ENCODE results near the gene IFITM10.
"Not testable (repeated sequence)": the region's sequence is repeated elsewhere in the genome, so short reads cannot be mapped to it uniquely, and the experiment has no call there.

Gene IFITM10

DNA sequence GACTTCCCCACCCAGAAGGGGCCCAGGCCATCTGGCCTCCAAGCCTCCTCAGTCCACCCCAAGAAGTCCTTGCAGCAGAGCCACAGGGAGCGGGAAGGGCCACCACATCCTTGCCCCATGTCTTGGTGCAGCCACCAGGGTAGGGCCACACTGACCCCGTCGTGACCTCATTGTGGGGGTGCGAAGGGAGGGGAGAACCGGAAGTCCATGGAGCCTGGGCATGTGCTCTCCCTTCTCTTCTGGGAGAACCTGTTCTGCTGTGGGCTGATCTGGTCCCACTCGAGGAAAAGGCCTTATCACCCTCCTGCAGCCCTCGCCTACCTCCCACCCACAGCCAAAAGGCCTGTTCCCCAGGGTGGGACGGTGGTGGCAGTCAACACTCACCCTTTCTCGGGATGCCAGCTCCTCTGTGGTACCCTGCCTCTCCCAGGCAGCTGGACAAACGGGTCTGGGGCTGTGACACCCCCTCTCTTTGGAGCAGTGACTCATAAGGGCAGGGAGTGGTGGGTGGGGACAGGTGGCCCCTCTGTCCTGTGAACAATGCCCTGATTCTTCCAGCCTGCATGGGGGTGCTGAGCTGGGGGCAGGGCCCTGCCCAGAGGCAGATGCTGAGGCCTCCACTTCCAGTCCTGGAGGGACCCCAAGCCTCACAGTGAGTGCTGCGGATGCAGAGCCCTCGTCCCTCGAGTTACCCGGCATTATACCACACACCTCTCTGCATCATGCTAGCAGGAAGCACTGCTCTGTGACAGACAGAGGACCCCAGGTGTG is 27.9 kb upstream of the IFITM10 start:
- no peak for DNase-seq (ENCODE audit: low read depth in 2 of 2)

DNA sequence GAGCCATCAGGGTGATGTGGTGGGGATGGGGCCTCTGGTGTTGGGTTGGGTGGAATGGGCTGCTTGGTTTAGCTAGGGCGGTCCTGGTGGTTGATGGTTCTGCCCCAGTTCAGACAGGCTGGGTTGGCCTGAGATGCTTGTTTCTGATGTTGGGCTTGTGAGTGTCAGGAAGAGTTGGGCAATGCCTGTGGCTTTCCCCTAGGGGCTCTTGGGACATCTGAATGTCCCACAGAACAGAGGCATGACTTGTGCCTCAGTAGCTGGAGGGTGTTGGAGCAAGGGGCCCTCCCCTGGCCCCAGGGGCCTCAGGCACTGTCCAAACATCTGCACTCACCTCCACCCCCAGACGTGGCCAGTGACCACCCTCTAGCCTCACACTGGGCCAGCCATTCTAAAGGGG is 27.3 kb upstream of the IFITM10 start:
- DNase-seq (ENCODE audit: low read depth in 2 of 2): no peak

DNA sequence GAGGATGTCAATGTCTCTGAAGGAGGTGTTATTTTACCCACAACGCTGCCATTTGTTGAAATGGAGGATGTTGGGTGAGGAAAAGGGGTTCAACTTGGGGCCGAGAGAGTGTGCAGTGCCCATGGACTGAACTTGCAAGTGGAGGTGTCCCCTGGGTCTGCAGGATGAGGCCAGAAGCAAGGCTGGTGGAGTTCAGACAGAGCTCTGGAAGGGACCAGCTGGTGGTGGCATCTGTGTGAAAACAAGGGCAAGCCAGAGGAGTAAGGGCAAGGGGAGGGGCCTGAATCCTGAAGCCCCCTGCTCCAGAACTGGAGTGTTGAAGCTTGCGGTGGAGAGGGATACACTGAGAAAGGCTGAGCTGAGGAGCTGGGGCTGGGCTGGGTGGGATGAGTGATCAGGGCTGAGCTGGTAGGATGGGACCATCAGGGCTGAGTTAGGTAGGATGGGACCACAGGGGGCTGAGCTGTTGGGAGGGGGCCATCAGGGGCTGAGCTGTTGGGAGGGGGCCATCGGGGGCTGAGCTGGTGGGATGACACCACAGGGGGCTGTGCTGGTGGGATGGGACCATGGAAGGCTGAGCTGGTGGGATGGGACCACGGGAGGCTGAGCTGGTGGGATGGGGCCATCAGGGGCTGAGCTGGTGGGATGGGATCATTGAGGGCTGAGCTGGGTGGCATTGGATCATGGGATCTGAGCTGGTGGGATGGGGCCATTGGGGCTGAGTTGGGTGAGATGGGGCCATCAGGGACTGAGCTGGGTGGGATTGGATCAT is 26.7 kb upstream of the IFITM10 start:
- no peak for DNase-seq (ENCODE audit: low read depth in 2 of 2)

DNA sequence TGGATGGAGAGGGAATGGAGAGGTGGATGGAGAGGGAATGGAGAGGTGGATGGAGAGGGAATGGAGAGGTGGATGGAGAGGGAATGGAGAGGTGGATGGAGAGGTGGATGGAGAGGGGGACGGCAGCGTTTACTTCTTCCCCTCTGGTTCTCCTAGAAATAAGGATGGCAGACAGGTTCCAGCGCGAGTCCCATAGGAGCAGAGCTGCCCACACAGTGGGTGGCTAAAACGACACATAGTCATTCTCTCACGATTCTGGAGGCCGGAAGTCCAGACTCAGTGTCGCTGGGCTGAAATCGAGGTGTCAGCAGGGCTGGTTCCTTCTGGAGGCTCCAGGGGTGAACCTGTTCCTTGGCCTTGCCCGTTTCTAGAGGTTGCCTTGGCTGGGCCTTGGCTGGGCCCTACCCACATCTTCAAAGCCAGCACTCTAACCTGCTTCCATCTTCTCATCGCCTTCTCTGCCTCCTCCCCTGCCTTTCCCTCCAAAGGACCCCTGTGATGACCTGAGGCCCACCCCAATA is 26.0 kb upstream of the IFITM10 start:
- DNase-seq (ENCODE audit: low read depth in 2 of 2): no peak

DNA sequence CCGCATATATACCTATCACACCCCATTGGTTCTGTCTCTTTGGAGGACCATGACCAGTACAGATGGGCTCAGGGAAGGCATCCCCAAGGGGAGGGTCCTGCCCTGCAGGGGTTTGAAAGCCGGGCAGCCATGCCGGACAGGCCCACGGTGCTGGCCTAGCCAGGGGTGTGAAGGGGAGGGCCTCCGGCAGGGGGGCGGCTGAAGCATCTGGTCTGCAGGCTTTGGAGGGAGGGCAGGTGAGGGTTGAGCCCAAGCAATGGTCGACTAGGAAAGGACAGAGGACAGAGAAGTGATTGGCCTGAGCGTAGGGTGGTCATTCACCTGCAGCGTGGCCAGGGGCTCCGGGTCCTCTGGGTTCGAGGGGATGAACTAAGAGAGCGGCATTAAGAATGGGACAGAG is 24.5 kb upstream of the IFITM10 start:
- no peak for DNase-seq (ENCODE audit: low read depth in 2 of 2)

DNA sequence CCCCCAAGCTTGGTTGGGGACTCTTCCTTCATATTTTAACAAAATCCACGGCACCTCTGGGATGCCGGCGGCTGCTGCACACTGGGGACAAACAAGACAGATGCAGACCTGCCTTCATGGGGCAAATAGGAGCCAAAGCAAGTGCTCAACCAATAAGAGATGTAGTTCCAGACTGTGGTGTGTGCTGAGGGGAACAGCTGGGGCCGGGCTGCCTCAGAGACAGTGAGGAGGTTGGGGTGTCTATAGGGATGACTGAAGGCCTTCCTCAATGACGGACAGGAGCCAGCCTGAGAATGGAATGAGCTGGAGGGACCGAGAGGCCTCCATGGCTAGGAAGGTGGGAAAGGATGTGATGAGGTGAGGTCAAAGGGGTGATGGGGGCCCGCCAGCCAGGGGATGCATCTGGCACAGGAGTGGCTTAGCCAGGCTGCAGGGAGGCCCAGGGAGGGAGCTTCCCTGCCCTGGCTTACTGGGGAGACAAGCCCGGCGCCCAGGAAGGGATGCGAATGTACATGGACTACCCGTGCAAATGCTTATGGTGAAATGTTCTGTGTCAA is 23.7 kb upstream of the IFITM10 start:
- no peak for DNase-seq (ENCODE audit: low read depth in 2 of 2)

DNA sequence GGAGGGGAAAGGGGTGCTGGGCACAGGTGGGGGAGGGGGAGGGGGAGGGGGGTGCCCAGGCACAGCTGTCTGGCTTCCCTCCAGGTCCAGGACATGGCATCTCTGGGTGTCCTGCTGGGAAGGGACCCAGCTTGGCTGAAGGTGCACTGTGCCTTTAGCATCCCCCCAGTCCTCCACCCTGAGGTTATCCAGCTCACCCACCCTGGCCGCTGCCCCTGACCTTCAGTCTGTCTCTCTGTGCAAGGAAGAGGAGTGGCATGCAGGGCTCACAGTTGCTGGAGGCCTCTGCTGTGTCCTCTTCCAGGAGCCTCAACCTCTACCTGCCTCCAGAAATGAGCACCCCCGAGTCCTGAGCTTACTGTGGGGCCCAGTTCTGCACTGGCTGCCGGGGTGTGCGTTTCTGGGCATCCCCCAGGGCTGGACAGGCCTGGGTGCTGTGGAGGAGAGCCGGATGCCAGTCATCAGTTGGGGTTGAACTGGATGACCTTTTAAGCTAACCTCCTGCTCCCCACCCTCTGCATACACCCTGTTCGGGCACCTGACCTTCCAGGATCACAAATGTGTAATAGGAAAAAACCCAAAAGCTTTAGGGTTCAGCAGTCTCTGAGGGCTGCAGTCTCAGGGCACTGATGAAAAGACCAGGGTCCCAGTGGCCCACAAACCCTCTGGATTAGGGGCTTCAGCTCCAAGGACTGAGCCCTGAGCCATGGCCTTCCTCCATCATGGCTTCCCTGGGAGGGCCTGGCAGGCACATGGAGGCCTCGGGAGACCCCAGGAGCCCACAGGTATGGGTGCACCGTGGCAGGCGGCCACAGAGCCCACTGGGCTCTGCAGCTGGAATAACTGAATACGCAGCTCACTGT is 23.0 kb upstream of the IFITM10 start:
- DNase-seq (ENCODE audit: low read depth in 2 of 2): no peak

DNA sequence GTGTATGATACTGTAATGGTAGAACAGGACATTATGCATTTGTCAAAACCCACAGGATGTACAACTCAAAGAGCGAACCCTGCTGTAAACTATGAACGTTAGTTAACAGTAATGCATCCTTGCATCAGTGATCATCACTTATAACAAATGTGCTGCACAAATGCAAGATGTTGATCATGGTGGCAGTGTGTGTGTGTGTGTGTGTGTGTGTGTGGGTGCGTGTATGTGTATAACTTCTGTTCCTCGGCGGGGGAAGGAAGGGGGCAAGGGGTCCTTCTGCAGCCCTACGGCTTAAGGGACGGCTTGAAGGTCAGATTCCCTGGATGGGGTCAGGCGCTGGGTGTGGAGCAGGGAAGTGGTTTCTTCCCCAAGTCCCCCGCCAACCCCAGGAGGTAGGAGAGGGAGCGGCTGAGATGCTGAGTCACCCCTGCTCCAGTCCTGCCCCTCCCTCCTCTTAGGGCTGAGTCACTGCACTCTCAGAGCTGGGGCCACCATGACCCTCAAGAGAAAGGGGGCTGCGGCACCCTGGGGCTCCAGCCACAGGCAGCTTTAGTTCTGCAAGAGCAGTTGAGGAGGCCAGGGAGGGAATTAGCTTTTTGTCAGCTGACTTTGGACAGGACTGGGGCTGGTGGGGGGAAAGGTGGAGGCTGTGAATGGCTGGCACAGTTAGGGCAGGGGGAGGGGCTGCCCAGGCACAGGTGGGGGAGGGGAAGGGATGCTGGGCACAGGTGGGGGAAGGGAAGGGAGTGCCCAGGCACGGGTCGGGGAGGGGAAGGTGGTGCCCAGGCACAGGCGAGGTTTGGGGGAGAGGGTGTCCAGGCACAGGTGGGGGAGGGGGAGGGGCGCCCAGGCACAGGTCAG is 22.1 kb upstream of the IFITM10 start:
- DNase-seq (ENCODE audit: low read depth in 2 of 2): peak; percentile 84 to 87

DNA sequence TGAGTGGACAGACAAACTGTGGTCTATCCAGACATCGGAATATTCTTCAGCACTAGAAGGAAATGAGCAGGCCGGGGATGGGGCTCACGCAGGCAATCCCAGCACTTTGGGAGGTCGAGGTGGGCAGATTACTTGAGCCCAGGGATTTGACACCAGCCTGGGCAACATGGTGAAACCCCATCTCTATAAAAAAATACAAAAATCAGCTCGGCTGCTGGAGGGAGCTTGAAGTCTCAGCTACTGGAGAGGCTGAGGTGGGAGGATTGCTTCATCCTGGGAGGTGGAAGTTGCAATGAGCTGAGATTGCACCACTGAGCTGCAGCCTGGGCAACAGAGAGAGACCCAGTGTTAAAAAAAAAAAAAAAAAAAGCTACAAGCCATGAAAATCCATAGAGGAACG is 21.3 kb upstream of the IFITM10 start:
- peak; percentile 50 to 51 for DNase-seq (ENCODE audit: low read depth in 2 of 2)

DNA sequence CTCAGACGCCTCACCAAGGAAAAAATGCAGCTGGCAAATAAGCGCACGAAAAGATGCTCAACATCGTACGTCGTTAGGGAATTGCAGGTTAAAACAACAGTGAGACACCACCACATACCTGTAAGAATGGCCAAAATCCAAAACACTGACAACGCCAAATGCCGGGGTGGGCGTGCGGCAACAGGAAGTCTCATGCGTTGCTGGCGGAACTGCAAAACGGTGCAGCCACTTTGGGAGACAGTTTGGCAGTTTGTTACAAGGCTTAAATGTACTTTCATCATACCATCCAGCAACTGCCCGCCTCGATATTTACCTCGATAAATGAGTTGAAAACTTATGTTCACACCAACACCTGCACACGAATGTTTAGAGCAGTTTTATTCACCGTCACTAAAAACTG is 20.9 kb upstream of the IFITM10 start:
- DNase-seq (ENCODE audit: low read depth in 2 of 2): no peak

DNA sequence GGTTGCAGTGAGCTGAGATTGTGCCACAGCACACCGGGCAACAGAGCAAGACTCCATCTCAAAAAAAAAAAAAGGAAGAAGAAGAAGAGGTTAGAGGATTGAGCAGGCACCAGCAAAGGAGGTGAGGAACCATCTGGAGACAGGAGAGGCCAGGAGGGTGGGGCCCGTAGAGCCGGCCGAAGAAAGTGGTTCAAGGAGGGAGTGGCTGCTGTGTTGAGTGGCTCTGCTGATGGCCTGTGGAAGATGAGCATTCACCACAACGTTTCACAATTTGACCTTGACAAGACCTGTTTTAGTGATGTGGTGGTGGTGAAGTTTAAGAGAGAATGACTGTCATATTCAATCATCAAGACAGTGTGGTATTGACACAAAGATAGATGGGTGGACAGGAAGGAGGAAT is 20.1 kb upstream of the IFITM10 start:
- no peak for DNase-seq (ENCODE audit: low read depth in 2 of 2)

DNA sequence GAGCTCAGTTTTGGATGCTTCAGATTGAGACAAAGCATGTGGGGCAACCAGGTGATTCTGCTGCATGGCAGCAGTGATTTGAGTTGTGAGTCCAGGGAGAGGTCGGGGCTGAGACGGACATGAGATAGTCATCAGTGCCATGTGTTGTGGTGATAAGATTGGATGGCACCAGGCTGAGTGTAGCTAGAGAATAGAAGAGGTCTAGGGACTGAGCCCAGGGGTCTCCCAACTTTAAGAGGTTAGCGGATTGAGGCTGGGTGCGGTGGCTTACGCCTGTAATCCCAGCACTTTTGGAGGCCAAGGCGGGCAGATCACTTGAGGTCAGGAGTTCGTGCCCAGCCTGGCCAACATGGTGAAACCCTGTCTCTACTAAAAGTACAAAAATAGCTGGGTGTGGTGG is 19.7 kb upstream of the IFITM10 start:
- DNase-seq (ENCODE audit: low read depth in 2 of 2): no peak

DNA sequence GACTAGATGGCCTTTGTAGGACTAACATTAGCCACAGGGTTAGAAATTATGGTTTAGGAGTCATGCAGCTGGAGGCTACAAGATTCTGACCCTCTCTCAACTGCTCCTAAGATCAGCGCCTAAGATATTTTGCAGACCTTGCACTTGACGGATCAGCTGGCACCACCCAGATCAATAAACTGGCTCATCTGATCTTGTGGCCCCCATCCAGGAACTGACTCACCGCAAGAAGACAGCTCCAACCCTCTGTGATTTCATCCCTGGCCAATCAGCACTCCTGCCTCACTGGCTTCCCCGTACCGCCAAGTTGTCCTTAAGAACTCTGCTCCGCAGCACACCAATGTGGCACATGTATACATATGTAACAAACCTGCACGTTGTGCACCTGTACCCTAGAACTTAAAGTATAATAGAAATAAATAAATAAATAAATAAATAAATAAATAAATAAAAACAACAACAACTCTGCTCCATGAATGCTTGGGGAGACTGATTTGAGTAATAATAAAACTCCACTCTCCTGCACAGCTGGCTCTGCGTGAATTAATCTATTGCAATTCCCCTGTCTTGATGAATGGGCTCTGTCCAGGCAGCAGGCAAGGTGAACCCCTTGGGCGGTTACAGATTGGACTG is 19.0 kb upstream of the IFITM10 start:
- DNase-seq (ENCODE audit: low read depth in 2 of 2): not testable (repeated sequence)

DNA sequence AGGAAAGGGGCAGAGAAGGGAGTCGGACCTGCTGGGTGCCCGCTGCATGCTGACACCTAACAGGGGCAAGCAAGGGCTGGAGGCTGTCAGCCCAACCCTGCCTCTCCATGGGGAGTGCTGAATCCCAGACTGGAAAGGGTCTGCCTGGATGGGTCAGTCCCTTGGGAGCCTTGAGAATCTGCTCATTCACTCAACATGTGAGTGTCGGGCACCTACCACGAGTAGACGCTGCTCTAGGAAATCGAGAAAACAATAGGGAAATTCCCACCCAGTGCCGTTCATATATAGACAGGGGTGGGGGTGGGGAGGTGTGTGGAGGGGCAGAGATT is 17.7 kb upstream of the IFITM10 start:
- DNase-seq (ENCODE audit: low read depth in 2 of 2): no peak

DNA sequence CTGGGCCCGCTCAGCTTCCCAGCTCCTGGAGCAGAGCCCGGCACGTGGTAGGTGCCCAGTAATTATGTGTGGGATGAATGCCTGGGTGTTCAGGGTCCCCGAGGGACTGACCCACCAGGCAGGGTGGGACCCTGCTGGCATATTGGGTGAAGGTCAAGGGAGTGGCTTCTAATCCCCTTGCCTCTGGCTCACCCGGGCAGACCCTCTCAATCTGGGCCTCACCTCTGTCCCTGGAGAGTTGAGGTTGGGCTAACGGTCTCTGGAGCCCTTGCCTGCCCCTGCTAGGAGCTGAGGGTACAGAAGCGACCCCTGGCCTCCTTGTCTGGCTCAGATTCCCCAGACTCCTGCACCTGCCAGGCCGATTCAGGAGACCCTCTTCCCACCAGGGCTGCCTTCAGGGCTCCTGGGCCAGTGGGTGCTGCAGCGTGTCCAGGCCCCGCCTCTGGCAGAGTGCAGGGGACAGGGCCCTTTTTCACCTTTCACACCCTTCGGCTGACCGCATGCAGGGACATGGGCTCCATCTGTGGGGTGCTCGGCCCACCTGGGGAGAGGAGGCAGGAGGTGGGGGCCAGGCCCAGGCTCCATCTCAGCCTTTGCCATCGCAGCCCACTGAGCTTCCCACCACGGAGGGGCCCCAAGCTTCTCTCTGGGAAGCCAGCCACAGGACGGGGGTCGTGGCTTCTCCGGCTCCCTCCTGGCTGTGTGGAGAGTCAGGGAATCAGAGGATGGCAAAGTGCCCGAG is 17.2 kb upstream of the IFITM10 start:
- DNase-seq (ENCODE audit: low read depth in 2 of 2): no peak

DNA sequence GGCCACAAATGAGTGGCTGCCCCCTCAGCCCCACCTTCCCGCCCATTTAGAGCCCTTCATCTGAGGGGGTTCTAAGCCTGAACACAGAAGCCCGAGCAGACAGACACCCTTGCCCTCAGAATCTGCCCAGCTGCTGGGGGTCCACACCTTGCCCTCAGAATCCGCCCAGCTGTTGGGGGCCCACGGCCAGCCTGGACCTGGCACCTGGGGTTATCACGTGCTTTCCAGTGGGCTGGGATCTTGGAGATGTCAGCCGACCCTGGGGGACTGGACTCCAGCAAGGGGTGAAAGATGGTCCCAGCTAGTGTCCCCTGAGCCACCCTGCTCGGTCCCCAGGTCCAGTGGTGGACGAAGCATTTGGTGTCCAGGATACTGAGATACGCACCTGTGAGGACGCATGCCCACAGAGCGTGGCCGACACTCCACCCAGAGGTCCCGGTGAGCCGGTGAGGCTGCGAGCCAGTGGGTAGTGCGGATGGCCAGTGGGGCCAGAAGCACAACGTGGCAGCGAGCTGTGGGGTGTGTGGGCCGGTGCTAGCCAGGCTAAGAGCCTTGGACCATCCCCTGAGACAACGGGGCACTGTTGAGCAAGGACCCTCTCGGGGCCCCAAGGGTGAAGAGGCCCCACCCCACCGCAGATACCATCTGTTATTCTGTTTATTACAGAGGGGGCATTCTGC is 16.5 kb upstream of the IFITM10 start:
- DNase-seq (ENCODE audit: low read depth in 2 of 2): no peak

DNA sequence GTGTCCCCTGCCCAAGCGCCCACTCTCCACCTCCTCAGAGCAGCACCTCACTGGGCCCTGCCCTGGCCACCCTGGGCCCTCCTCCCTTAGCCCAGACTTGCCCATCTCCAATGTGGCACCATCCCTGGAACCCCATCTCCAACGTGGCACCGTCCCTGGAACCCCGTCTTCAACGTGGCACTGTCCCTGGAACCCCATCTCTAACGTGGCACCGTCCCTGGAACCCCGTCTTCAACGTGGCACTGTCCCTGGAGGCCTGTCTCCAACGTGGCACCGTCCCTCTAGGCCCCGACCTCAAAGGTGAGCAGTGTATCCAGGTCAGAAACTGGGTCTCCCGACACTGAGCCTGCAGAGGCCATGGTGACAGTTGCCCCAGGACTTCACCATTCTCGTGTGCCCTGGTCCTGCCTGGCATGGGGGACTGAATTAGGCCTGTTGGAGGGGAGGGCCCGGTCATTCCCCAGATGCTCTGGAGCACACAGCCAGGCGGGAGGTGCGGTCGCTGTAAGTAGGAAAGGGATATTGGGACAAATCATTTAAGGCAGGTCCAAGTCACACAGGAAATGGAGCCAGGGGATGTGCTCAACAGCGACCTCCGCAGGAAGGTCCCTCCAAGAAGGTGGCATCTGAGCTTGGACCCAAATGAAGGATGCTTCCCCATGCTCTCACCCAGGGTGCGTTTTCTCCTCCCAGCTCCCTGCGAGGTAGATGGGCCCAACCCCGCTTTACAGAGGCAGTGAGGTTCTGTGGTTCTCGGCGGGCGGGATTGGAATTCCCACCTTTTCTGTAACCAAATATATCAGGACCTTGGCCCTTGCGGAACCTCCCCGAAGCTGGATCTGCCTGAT is 15.7 kb upstream of the IFITM10 start:
- DNase-seq (ENCODE audit: low read depth in 2 of 2): no peak

Measured in fibroblast of skin of left quadriceps (primary cell).